Body of pancreas (tissue), 4 donors: Measurements from ENCODE around the gene MYL4.

ENCODE experiments used
- CTCF ChIP-seq, 7 experiments: fragments of 450-650 bp in 4 of 7; fragments of 200-600 bp in 3 of 7; sonication (generic) in 3 of 7; IDR thresholded peaks; one replicate each; pipeline ENCODE4 v1.5.1; 2016 to 2019; ENCODE audit warnings: antibody characterized with exemption in 7 of 7
- POLR2A ChIP-seq, 3 donors: fragments of 450-650 bp; IDR thresholded peaks; one replicate each; pipeline ENCODE4 v1.6.1; 2016; ENCODE audit warnings: antibody characterized with exemption in 3 of 3, mild to moderate bottlenecking in 2 of 3

GRCh38 chr17:47242648-47243047, 33.5 kb downstream of the MYL4 start:
- TF ChIP-seq POLR2A (IDR thresholded peaks at IDR 0.05): no peak
- no peak for TF ChIP-seq CTCF (IDR thresholded peaks at IDR 0.05)
